ENCODE measurements around the gene PARD3B. TPM values are rescaled to one million over a fixed set of nuclear protein-coding genes. Genes with fewer than 3 reads are reported as not detected.

The PARD3B gene
- total RNA-seq, 1 donor from 2014 or later: 1.6 TPM

GRCh38 chr2:205321231-205321630, 776.0 kb downstream of the PARD3B start:
- no peak for TF ChIP-seq CTCF (IDR thresholded peaks at IDR 0.05; ENCODE audit: insufficient read depth, low read length, severe bottlenecking)
- no peaks in the 10 kb centered on the region for H3K27me3 ChIP-seq (ENCODE audit: control insufficient read depth, insufficient read depth, low read length)
- H3K4me3 ChIP-seq (ENCODE audit: low read depth, low read length): no peak overlapping the region
- no peak for DNase-seq (ENCODE audit: low read depth)
- H3K36me3 ChIP-seq (ENCODE audit: control insufficient read depth, insufficient read depth, low read length): no peaks in the 10 kb centered on the region
- FAIRE-seq: no peak

GRCh38 chr2:205323929-205324328, 778.7 kb downstream of the PARD3B start:
- peak; percentile 47 for TF ChIP-seq CTCF (IDR thresholded peaks at IDR 0.05; ENCODE audit: insufficient read depth, low read length, severe bottlenecking)
- no peak overlapping the region for H3K4me3 ChIP-seq (ENCODE audit: low read depth, low read length)
- no peak for FAIRE-seq
- H3K27me3 ChIP-seq (ENCODE audit: control insufficient read depth, insufficient read depth, low read length): no peaks in the 10 kb centered on the region
- DNase-seq (ENCODE audit: low read depth): peak; percentile 49
- no peaks in the 10 kb centered on the region for H3K36me3 ChIP-seq (ENCODE audit: control insufficient read depth, insufficient read depth, low read length)

GRCh38 chr2:205324355-205324754, 779.1 kb downstream of the PARD3B start:
- FAIRE-seq: no peak
- no peak for TF ChIP-seq CTCF (IDR thresholded peaks at IDR 0.05; ENCODE audit: insufficient read depth, low read length, severe bottlenecking)

GRCh38 chr2:205333351-205333750, 788.1 kb downstream of the PARD3B start:
- no peaks in the 10 kb centered on the region for H3K27me3 ChIP-seq (ENCODE audit: control insufficient read depth, insufficient read depth, low read length)
- no peak for FAIRE-seq
- TF ChIP-seq CTCF (IDR thresholded peaks at IDR 0.05; ENCODE audit: insufficient read depth, low read length, severe bottlenecking): no peak
- H3K36me3 ChIP-seq (ENCODE audit: control insufficient read depth, insufficient read depth, low read length): no peaks in the 10 kb centered on the region
- no peak overlapping the region for H3K4me3 ChIP-seq (ENCODE audit: low read depth, low read length)
- no peak for DNase-seq (ENCODE audit: low read depth)

More at GRCh38 chr2:205324355-205324754, 779.1 kb downstream of the PARD3B start:
- H3K36me3 ChIP-seq (ENCODE audit: control insufficient read depth, insufficient read depth, low read length): no peaks in the 10 kb centered on the region
- no peak overlapping the region for H3K4me3 ChIP-seq (ENCODE audit: low read depth, low read length)
- no peak for DNase-seq (ENCODE audit: low read depth)
- H3K27me3 ChIP-seq (ENCODE audit: control insufficient read depth, insufficient read depth, low read length): no peaks in the 10 kb centered on the region

GRCh38 chr2:205337274-205337673, 792.0 kb downstream of the PARD3B start:
- Histone ChIP-seq H3K4me3 (ENCODE audit: low read depth, low read length) (no peak overlapping the region), H3K27me3 (ENCODE audit: control insufficient read depth, insufficient read depth, low read length) (no peaks in the 10 kb centered on the region), H3K36me3 (ENCODE audit: control insufficient read depth, insufficient read depth, low read length) (no peaks in the 10 kb centered on the region)
- DNase-seq (ENCODE audit: low read depth): no peak
- no peak for TF ChIP-seq CTCF (IDR thresholded peaks at IDR 0.05; ENCODE audit: insufficient read depth, low read length, severe bottlenecking)
- no peak for FAIRE-seq

GRCh38 chr2:205338156-205338555, 792.9 kb downstream of the PARD3B start:
- no peak for TF ChIP-seq CTCF (IDR thresholded peaks at IDR 0.05; ENCODE audit: insufficient read depth, low read length, severe bottlenecking)
- DNase-seq (ENCODE audit: low read depth) (no peak), FAIRE-seq (no peak)
- Histone ChIP-seq H3K4me3 (ENCODE audit: low read depth, low read length) (no peak overlapping the region), H3K36me3 (ENCODE audit: control insufficient read depth, insufficient read depth, low read length) (no peaks in the 10 kb centered on the region), H3K27me3 (ENCODE audit: control insufficient read depth, insufficient read depth, low read length) (no peaks in the 10 kb centered on the region)

Measured in bronchial epithelial cell (primary cell).